ENCODE data around the gene TNIK.
"Not testable (repeated sequence)": the region's sequence is repeated elsewhere in the genome, so short reads cannot be mapped to it uniquely, and the experiment has no call there.

- TF ChIP-seq, protein P1, sequence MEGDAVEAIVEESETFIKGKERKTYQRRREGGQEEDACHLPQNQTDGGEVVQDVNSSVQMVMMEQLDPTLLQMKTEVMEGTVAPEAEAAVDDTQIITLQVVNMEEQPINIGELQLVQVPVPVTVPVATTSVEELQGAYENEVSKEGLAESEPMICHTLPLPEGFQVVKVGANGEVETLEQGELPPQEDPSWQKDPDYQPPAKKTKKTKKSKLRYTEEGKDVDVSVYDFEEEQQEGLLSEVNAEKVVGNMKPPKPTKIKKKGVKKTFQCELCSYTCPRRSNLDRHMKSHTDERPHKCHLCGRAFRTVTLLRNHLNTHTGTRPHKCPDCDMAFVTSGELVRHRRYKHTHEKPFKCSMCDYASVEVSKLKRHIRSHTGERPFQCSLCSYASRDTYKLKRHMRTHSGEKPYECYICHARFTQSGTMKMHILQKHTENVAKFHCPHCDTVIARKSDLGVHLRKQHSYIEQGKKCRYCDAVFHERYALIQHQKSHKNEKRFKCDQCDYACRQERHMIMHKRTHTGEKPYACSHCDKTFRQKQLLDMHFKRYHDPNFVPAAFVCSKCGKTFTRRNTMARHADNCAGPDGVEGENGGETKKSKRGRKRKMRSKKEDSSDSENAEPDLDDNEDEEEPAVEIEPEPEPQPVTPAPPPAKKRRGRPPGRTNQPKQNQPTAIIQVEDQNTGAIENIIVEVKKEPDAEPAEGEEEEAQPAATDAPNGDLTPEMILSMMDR (IDR thresholded peaks at IDR 0.05), result not testable (repeated sequence)
- not testable (repeated sequence) for TF ChIP-seq POLR2A, EP300 (IDR thresholded peaks at IDR 0.05)
These were observed 218.6 kb downstream of the TNIK start for GRCh38 chr3:171241655-171242054.

Measured in upper lobe of left lung (tissue), 4 donors.